GM10266 (cell line): ENCODE results near the gene DCAF6.

ENCODE experiments used
- DNase-seq: peaks from one replicate; pipeline ENCODE4 v3.0.0; 2012; ENCODE audit errors: extremely low spot score
- TF ChIP-seq, protein P1 (sequence below): IDR thresholded peaks from 2 replicates; pipeline ENCODE4 v1.5.1; 2012; ENCODE audit warnings: mild to moderate bottlenecking, low read depth; ENCODE audit not compliant: control insufficient read depth, insufficient read depth; ENCODE audit errors: missing control alignments

The DCAF6 gene

GRCh38 chr1:168088511-168089325 lies 152.2 kb downstream of the DCAF6 start:
- TF ChIP-seq, protein P1, sequence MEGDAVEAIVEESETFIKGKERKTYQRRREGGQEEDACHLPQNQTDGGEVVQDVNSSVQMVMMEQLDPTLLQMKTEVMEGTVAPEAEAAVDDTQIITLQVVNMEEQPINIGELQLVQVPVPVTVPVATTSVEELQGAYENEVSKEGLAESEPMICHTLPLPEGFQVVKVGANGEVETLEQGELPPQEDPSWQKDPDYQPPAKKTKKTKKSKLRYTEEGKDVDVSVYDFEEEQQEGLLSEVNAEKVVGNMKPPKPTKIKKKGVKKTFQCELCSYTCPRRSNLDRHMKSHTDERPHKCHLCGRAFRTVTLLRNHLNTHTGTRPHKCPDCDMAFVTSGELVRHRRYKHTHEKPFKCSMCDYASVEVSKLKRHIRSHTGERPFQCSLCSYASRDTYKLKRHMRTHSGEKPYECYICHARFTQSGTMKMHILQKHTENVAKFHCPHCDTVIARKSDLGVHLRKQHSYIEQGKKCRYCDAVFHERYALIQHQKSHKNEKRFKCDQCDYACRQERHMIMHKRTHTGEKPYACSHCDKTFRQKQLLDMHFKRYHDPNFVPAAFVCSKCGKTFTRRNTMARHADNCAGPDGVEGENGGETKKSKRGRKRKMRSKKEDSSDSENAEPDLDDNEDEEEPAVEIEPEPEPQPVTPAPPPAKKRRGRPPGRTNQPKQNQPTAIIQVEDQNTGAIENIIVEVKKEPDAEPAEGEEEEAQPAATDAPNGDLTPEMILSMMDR, result no peak
- no peak for DNase-seq

GRCh38 chr1:168089326-168089978 lies 153.0 kb downstream of the DCAF6 start:
- TF ChIP-seq, protein P1, result no peak
- DNase-seq, result no peak

DNA sequence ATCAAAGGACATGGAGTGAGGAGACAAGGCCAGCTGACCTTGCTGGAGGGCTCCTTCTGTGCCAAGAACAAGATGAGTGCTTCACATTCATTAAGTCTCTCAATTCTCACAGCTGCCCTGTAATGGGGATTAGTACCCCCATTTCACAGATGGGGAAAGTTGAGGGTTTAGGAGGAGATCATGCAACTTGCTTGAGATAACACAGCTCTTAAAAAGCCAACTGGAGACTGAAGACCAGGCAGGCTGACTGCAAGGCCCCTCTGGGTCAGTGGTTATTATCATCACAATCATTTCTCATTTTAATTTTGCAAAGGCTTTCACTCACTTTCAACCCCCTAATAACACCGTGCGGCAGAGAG lies 153.5 kb downstream of the DCAF6 start:
- no peak for DNase-seq
- TF ChIP-seq, protein P1, result no peak

- TF ChIP-seq, protein P1, result no peak
- DNase-seq, result no peak
These were observed 153.9 kb downstream of the DCAF6 start for GRCh38 chr1:168090395-168090794.

DNA sequence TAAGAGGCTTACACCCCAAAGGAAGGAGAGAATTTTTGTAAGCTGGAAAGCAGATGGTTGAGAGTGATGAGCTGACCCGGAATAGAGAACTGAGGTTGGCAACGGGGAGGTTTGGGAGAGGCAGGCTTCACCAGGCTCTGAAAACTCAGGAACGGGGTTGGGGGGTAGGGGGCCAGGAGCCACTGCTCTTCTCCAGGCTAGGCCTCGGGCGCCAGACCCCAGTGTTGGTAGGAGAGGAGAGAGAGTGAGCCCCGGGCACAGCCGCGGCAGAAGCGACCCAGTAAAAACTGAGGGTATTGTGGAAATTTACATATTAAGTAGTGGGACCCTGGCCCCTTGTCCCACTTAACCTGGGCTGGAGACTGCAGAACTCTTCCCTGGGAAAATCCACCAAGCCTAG lies 154.6 kb downstream of the DCAF6 start:
- TF ChIP-seq, protein P1, result no peak
- DNase-seq, result no peak

DNA sequence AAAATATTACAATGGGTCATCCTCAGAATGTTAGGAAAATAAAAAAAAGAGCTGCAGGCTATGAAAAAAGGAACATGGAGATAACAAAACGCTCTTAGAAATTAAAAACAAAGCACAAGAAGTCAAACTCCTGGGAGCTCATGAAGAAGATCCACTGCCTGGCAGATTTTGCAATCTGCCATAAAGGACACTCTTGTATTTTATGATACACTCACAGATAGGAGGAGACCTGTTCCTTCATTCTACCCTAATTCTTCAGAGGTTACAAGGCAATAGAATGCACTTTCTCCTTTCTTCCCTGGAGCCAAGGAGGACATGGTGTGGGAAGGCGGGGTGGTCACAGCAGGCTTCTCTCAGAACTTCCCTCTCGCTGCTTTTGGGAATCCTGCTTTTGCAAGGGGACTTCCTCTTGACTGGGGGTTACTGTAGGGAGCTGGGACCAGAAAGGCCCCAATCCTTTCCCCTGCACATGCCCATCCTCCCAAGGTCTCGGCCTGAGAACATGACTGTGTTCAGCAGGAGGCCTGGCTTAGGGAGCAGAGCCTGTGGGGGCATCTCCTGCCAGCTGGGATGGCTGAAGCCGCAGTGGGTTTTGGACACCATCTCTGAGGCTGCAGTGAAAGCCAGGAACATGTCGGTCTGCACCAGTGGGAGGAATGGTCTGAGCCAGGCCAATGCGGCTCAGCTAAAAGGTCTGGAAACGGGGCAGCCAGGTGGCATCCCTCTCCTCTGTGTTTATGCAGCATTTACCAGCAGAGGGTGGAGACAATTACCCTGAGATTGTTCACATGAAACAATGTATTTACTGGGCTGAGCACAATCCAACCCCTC lies 155.5 kb downstream of the DCAF6 start:
- no peak for DNase-seq

More for the DNA sequence above, 155.5 kb downstream of the DCAF6 start:
- TF ChIP-seq, protein P1, result no peak
